GM06990 (cell line): ENCODE results near the gene CARMIL1.

Source experiments
- DNase-seq: peaks from one replicate; pipeline ENCODE4 v3.0.0-alpha.2; 2011; ENCODE audit not compliant: insufficient read length; ENCODE audit errors: extremely low read depth
- H3K27me3 ChIP-seq: replicated peaks from 2 replicates; pipeline ENCODE4 v1.6.0; 2011; ENCODE audit warnings: low read length; ENCODE audit not compliant: control insufficient read depth, insufficient read depth
- H3K36me3 ChIP-seq: 2 replicates; pipeline ENCODE4 v1.5.1; 2011; ENCODE audit warnings: low read length; ENCODE audit not compliant: control insufficient read depth, insufficient read depth
- H3K4me3 ChIP-seq: replicated peaks from 2 replicates; pipeline ENCODE4 v1.5.1; 2011; ENCODE audit warnings: low read depth, mild to moderate bottlenecking, control low read depth, low read length
- TF ChIP-seq, protein P1 (sequence below): IDR thresholded peaks from 2 replicates; pipeline ENCODE4 v1.5.1; 2011; ENCODE audit warnings: low read length, control low read depth, mild to moderate bottlenecking, inconsistent platforms; ENCODE audit not compliant: insufficient read depth, poor library complexity, severe bottlenecking

CARMIL1 gene

GRCh38 chr6:25316626-25317025 is 37.5 kb downstream of the CARMIL1 start:
- H3K4me3 ChIP-seq = no peak overlapping the region
- no peaks in the 10 kb centered on the region; the same call in 1 of the 2 replicates for H3K27me3 ChIP-seq
- H3K36me3 ChIP-seq = no peaks in the 10 kb centered on the region
- no peak for DNase-seq
- TF ChIP-seq, protein P1, sequence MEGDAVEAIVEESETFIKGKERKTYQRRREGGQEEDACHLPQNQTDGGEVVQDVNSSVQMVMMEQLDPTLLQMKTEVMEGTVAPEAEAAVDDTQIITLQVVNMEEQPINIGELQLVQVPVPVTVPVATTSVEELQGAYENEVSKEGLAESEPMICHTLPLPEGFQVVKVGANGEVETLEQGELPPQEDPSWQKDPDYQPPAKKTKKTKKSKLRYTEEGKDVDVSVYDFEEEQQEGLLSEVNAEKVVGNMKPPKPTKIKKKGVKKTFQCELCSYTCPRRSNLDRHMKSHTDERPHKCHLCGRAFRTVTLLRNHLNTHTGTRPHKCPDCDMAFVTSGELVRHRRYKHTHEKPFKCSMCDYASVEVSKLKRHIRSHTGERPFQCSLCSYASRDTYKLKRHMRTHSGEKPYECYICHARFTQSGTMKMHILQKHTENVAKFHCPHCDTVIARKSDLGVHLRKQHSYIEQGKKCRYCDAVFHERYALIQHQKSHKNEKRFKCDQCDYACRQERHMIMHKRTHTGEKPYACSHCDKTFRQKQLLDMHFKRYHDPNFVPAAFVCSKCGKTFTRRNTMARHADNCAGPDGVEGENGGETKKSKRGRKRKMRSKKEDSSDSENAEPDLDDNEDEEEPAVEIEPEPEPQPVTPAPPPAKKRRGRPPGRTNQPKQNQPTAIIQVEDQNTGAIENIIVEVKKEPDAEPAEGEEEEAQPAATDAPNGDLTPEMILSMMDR = no peak

- TF ChIP-seq, protein P1 = no peak
- H3K4me3 ChIP-seq = no peak overlapping the region
- H3K36me3 ChIP-seq = no peaks in the 10 kb centered on the region
- no peak for DNase-seq
- no peaks in the 10 kb centered on the region; the same call in 1 of the 2 replicates for H3K27me3 ChIP-seq
These were observed 39.4 kb downstream of the CARMIL1 start for GRCh38 chr6:25318589-25318988.

GRCh38 chr6:25320459-25320858 is 41.3 kb downstream of the CARMIL1 start:
- TF ChIP-seq, protein P1 = no peak
- H3K4me3 ChIP-seq = no peak overlapping the region
- no peak for DNase-seq
- H3K36me3 ChIP-seq = no peaks in the 10 kb centered on the region
- peaks cover 1% of the 10 kb centered on the region for H3K27me3 ChIP-seq

- TF ChIP-seq, protein P1 = no peak
- DNase-seq = no peak
These were observed 43.5 kb downstream of the CARMIL1 start for GRCh38 chr6:25322692-25323091.

GRCh38 chr6:25324066-25324762 is 45.0 kb downstream of the CARMIL1 start:
- Histone ChIP-seq H3K27me3 (peaks cover 1% of the 10 kb centered on the region), H3K36me3 (no peaks in the 10 kb centered on the region), H3K4me3 (no peak overlapping the region)
- TF ChIP-seq, protein P1 = no peak
- DNase-seq = no peak

More at GRCh38 chr6:25322692-25323091, 43.5 kb downstream of the CARMIL1 start:
- Histone ChIP-seq H3K27me3 (peaks cover 1% of the 10 kb centered on the region), H3K36me3 (no peaks in the 10 kb centered on the region), H3K4me3 (no peak overlapping the region)
